ENCODE data around the gene GP9. TPM values are rescaled to one million over a fixed set of nuclear protein-coding genes. Genes with fewer than 3 reads are reported as not detected.
"Not testable (repeated sequence)": the region's sequence is repeated elsewhere in the genome, so short reads cannot be mapped to it uniquely, and the experiment has no call there.

Gene GP9
- polyA plus RNA-seq, 2 of the 4 experiments (the other 2 are of a cell fraction) = not detected

DNA sequence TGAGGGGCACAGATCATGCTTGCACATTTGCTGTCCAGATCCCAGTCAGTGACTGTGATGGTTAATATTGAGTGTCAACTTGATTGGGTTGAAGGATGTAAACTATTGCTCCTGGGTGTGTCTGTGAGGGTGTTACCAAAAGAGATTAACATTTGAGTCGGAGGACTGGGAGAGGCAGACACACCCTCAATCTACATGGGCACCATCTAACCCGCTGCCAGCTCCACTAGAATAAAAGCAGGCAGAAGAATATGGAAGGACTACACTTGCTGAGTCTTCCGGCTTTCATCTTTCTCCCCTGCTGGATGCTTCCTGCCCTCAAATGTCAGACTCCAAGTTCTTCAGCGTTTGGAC lies 5.1 kb downstream of the GP9 start:
- DNase-seq (ENCODE audit: low read depth in 1 of 2, low spot score in 1 of 2) = no peak
- ATAC-seq = no peak
- Histone ChIP-seq H3K27ac (no peak overlapping the region), H3K9me3 (no peaks in the 10 kb centered on the region), H3K4me1 (no peaks in the 10 kb centered on the region), H3K4me2 (no peak overlapping the region), H3K4me3 (no peak overlapping the region)
- ChIA-PET POLR2A (no interaction called here), CTCF (interaction anchor here (2.6 to 3.1 kb wide), 2 partner anchors 13 to 96 kb away, joined by 10 to 19 read pairs; no protein-coding TSS in a partner anchor)
- WGBS (ENCODE audit: missing lambda C conversion rate) = 53% methylated on average over 4 of the region's 4 CpGs
- TF ChIP-seq PHF8 (IDR thresholded peaks at IDR 0.05; ENCODE audit: borderline replicate concordance, low read depth) (no peak), NPAS2 (CRISPR knock-in tag; IDR thresholded peaks at IDR 0.05; ENCODE audit: borderline replicate concordance) (no peak), NR3C1 (IDR thresholded peaks at IDR 0.05) (no peak), JUNB (IDR thresholded peaks at IDR 0.05) (no peak), EHMT2 (IDR thresholded peaks at IDR 0.05; ENCODE audit: low read depth) (no peak), RFX5 (IDR thresholded peaks at IDR 0.05) (no peak)
- TF ChIP-seq, protein P1, sequence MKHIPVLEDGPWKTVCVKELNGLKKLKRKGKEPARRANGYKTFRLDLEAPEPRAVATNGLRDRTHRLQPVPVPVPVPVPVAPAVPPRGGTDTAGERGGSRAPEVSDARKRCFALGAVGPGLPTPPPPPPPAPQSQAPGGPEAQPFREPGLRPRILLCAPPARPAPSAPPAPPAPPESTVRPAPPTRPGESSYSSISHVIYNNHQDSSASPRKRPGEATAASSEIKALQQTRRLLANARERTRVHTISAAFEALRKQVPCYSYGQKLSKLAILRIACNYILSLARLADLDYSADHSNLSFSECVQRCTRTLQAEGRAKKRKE (CRISPR knock-in tag; IDR thresholded peaks at IDR 0.05; ENCODE audit: low read depth) = no peak
- FAIRE-seq = no peak

DNA sequence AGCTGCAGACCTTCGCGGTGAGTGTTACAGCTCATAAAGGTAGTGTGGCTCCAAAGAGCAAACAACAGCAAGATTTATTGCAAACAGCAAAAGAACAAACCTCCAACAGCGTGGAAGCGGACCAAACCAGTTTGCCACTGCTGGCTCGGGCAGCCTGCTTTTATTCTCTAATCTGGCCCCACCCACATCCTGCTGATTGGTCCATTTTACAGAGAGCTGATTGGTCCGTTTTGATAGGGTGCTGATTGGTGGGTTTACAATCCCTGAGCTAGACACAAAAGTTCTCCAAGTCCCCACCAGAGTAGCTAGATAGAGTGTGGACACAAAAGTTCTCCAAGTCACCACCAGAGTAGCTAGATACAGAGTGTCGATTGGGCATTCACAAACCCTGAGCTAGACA lies 7.1 kb downstream of the GP9 start:
- H3K9me3 ChIP-seq; H3K4me1 ChIP-seq; DNase-seq (ENCODE audit: low read depth in 1 of 2, low spot score in 1 of 2); H3K27ac ChIP-seq; H3K4me3 ChIP-seq; ATAC-seq; POLR2A ChIA-PET; FAIRE-seq; H3K4me2 ChIP-seq: not testable (repeated sequence)
- 67% methylated on average over 7 of the region's 7 CpGs for WGBS (ENCODE audit: missing lambda C conversion rate)
- CTCF ChIA-PET = interaction anchor here (0.6 to 3.1 kb wide), 4 partner anchors 15 to 249 kb away, joined by 3 to 19 read pairs (median 3); no protein-coding TSS in a partner anchor

DNA sequence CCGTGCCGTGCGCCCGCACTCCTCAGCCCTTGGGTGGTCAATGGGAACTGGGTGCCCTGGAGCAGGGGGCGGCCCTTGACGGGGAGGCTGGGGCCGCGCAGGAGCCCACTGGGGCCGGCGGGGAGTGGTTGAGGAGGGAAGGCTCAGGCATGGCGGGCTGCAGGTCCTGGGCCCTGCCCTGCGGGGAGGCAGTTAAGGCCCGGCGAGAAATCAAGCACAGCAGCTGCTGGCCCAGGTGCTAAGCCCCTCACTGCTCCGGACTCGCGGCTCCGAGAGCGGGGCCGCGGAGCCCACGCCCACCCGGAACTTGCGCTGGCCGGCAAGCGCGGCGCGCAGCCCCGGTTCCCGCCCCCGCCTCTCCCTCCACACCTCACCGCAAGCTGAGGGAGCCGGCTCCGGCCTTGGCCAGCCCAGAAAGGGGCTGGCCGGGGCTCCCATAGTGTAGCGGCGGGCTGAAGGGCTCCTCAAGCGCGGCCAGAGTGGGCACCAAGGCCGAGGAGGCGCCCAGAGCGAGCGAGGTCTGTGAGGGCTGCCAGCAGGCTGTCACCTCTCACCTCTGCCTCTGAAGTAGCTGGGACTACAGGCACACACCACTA lies 7.8 kb downstream of the GP9 start:
- Histone ChIP-seq H3K27ac (no peak overlapping the region), H3K4me3 (no peak overlapping the region), H3K4me1 (no peaks in the 10 kb centered on the region), H3K4me2 (no peak overlapping the region), H3K9me3 (no peaks in the 10 kb centered on the region)
- DNase-seq (ENCODE audit: low read depth in 1 of 2, low spot score in 1 of 2) = no peak
- ChIA-PET POLR2A (no interaction called here), CTCF (interaction anchor here (0.7 to 2.6 kb wide), 6 partner anchors 10 to 248 kb away, joined by 3 to 16 read pairs (median 4); no protein-coding TSS in a partner anchor)
- 90% methylated on average over 11 of the region's 44 CpGs for WGBS (ENCODE audit: missing lambda C conversion rate)
- FAIRE-seq = no peak
- TF ChIP-seq SMC3 (IDR thresholded peaks at IDR 0.05) (no peak), FOSL2 (IDR thresholded peaks at IDR 0.05) (no peak), FOSL2 (CRISPR knock-in tag; IDR thresholded peaks at IDR 0.05) (no peak), HOXA7 (CRISPR knock-in tag; IDR thresholded peaks at IDR 0.05) (no peak), RCOR1 (IDR thresholded peaks at IDR 0.05; ENCODE audit: low read depth, low read length) (no peak)
- TF ChIP-seq, protein P2, sequence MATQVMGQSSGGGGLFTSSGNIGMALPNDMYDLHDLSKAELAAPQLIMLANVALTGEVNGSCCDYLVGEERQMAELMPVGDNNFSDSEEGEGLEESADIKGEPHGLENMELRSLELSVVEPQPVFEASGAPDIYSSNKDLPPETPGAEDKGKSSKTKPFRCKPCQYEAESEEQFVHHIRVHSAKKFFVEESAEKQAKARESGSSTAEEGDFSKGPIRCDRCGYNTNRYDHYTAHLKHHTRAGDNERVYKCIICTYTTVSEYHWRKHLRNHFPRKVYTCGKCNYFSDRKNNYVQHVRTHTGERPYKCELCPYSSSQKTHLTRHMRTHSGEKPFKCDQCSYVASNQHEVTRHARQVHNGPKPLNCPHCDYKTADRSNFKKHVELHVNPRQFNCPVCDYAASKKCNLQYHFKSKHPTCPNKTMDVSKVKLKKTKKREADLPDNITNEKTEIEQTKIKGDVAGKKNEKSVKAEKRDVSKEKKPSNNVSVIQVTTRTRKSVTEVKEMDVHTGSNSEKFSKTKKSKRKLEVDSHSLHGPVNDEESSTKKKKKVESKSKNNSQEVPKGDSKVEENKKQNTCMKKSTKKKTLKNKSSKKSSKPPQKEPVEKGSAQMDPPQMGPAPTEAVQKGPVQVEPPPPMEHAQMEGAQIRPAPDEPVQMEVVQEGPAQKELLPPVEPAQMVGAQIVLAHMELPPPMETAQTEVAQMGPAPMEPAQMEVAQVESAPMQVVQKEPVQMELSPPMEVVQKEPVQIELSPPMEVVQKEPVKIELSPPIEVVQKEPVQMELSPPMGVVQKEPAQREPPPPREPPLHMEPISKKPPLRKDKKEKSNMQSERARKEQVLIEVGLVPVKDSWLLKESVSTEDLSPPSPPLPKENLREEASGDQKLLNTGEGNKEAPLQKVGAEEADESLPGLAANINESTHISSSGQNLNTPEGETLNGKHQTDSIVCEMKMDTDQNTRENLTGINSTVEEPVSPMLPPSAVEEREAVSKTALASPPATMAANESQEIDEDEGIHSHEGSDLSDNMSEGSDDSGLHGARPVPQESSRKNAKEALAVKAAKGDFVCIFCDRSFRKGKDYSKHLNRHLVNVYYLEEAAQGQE (IDR thresholded peaks at IDR 0.05) = no peak
- no peak for ATAC-seq

DNA sequence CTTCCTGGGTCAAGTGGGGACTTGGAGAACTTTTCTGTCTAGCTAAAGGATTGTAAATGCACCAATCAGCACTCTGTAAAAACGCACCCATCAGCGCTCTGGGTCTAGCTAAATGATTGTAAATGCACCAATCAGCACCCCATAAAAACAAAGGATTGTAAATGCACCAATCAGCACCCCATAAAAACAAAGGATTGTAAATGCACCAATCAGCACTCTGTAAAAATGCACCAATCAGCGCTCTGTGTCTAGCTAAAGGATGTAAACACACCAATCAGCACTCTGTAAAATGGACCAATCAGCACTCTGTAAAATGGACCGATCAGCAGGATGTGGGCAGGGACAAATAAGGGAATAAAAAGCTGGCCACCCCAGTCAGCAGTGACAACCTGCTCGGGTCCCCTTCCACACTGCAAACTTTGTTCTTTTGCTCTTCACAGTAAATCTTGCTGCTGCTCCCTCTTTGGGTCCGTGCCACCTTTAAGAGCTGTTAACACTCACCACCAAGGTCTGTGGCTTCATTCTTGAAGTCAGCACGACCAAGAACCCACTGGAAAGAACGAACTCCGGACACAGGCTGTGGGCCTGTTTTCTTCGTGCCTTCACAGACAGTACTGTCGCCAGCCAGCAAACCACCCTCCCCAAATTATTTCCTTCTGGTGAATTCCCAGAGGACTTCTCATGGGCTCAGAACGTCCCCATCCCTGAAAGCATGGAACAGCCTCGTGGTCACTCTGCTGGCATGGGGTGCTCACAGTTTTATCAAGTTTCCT lies 8.9 kb downstream of the GP9 start:
- not testable (repeated sequence) for H3K4me2 ChIP-seq; H3K27ac ChIP-seq; ATAC-seq; FAIRE-seq; H3K4me1 ChIP-seq; H3K4me3 ChIP-seq; H3K9me3 ChIP-seq; DNase-seq (ENCODE audit: low read depth in 1 of 2, low spot score in 1 of 2)
- WGBS (ENCODE audit: missing lambda C conversion rate) = 65% methylated on average over 13 of the region's 13 CpGs
- ChIA-PET CTCF (interaction anchor here (0.6 to 2.6 kb wide), 6 partner anchors 12 to 151 kb away, joined by 3 to 16 read pairs (median 4); no protein-coding TSS in a partner anchor), POLR2A (interaction anchor here (0.5 to 1.0 kb wide), 2 partner anchors 92 to 330 kb away, joined by 3 to 5 read pairs; no protein-coding TSS in a partner anchor)
- peak; percentile 59 for TF ChIP-seq MAFK (IDR thresholded peaks at IDR 0.05; ENCODE audit: partially characterized antibody)
